HG02981 (cell line): ENCODE results near the gene TERC.

ENCODE experiments used
- ATAC-seq: cut with Tn5 transposase; IDR thresholded peaks from one replicate; pipeline ENCODE4 v1.9.1; 2021; ENCODE audit warnings: mild to moderate bottlenecking, moderate library complexity; ENCODE audit not compliant: unreplicated experiment

The TERC gene

DNA sequence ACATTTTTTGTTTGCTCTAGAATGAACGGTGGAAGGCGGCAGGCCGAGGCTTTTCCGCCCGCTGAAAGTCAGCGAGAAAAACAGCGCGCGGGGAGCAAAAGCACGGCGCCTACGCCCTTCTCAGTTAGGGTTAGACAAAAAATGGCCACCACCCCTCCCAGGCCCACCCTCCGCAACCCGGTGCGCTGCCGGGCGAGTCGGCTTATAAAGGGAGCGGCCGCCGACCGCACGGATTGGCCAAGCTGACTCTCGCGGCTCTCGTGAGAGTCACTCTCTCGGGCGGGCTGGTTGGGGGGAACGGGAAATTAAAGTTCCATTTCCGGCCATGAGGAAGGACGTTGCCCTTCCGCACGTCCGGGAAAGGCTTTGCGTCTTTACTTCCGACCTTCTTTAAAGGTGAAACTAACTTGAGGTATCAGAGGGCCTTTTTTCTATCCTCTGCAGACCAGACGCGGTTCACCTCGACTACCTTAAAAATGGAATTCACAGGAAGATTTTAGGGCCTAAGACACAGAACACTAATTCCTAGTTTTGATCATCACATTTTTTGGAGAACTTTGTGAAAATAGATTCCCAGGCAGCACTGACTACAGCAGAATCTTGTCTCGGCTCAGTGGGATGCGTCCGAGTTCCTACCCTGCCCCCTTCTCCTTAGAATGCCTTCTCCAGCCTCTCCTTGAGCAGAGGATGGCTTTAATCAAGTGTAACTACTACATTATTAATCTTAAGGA, at the start of gene TERC:
TERC (minus strand) TSS at position 179 of the 731 bp plus-strand sequence.
- ATAC-seq, result peak; percentile 77

DNA sequence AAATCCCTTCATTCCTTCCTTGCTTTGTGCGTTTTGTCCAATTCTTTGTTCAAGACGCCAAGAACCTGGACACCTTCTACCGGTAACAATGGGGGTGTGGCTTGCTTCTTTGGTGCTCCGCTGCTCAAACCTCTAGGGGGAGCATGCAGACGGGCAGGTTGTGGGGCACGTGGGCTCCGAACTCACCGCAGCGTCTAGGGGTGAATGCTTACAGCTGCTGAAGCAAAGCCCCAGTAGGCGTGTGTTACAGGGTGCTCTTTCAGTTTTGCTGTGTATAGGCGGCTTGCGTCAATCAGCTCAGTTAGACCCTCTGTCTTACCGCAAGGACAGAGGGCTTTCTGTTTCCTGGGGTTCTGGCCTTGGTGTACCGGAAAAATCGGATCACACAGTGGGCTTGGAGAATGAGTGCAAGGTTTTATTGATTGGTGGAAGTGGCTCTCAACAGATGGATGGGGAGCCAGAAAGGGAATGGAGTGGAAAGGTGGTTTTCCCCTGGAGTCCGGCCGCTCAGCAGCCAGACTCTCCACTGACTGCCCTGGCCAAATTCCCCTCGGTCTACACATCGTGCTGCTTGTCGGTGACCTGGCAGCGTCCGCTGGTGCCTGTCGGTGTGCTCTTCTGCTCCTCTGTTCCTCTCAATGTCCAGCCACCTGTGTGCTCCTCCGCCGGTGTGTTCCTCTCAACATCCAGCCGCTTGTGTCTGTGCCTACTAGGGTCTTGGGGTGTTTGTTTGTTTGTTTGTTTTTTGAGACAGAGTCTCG, 49.1 kb upstream of the TERC start:
- ATAC-seq, result peak; percentile 86

DNA sequence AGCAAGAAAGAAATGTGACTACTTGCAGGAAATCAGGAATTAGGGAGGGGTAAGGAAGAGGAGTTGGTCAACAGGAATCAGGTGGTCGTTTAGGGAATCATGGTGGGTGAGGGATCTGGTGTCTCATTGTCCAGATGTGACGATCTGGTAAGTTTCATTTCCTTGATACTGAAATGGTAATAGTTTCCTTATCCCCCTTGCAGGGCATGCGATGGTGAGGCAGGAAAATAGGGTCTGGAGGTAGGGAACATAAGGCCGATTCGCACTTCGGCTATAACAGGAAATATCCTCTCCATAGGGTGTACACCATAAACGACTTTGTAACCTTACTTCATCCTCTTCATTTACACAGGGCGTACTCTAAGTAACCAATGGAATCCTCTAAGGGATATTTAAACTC, 48.4 kb upstream of the TERC start:
- no peak for ATAC-seq

DNA sequence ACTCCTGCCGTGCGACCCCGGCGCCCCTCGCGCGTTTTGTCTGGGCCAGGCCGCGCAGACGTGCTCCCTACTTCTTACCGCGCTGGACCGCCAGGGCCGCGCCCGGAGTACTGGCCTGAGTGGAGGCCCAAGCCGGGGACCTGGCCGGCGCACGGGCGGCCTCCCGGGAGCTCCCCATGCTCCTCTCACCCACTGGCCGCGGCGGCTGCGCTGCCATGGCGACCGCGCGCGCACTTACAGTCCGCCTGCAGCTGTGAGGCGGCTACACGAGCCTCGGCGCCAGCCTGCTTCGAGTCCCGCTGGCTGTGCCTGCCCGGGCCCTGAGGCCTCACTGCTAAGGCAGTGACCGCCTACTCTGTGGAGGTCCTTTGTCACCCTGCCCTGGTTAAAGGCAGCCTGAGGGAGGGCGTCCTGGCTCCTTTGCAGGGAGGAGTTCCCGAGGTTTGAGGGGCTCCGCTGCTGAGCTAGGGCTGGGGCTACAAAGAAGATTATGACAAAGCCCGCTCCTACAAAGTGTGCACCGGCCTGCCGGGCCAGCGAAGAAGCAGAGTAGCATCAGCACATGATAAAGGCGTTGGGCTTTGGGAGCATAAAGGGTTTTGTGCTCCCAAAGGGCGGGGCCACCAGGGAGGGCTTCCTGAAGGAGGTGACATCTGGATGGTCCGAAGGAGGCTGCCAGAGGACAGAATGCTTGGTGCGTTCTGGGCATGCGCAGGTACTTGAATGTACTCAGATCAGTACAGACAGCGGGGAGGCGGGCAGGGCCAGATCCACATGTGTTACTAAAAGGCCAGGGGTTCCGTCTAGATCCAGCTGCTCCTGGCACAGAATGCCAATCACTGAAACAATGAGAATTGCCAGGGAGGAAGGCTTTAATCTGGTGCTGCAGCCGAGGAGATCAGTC, 47.7 kb upstream of the TERC start, which contains the start of the genes LRRC34 and LRRIQ4:
LRRC34 (minus strand) TSS at position 573 of the 904 bp plus-strand sequence; CDS start at position 217, 356 bp downstream.
LRRIQ4 (plus strand) TSS at position 539 of the 904 bp plus-strand sequence. CDS start 9,052 bp downstream, outside the sequence.
- peak; percentile 56 for ATAC-seq

DNA sequence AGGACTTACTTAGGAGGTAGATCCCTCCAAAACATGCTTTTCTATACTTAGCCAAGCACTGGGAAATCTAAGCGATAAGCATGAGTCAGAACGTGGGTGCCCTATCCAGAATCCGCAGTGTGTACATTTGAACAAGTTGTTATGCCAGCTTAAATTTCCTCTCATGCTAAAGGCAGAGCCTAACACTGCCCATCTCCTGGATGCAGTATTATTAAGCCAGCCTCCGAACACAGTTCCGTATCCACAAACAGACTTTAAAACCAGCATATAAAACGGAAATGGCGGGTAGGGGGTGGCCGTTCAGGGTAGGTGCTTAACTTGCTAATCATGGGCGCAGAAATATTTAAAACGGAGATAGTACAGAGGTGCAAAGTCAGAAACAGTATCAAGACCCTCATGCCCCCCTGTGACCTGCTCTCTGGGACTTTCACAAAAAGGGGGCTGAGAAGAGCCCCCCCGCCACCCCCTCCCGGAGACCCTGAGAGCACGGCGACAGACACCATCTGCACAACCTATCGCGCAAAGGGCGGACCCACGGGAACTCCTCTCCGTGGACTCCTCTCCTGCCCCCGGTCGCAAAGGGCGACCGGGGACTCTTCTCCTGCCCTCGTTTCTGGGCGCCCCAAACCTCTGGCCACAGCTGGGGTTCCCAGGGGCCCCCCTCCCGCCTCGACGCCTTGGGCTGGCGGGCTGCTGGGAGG, 46.9 kb upstream of the TERC start:
- ATAC-seq, result peak; percentile 2

DNA sequence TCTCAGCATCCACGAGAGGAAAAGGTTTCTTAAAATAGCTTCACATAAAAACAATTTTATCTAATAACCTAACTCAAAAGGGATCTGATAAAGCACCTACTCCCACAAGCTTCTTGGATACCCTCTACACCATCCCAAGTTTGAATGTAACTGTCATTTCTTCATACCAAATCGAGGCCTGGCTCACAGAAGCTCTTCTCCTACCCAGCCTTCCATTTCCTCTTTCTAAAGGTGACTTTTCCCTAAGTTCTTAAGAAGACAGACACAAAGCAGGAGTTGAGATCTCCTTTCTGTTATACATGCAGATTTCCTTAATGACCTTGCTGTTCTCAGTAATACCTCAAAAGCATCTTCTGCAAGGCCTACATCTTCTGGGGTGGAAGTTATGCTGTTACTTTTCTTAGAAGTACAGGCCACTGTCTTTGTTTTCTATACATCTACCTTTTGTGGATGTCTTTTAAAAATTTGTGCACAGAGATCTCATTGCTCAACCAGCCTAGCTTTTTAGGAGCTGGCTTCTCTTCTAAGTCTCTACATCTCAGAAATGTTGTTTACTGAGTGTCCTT, 44.5 kb upstream of the TERC start:
- ATAC-seq, result no peak

DNA sequence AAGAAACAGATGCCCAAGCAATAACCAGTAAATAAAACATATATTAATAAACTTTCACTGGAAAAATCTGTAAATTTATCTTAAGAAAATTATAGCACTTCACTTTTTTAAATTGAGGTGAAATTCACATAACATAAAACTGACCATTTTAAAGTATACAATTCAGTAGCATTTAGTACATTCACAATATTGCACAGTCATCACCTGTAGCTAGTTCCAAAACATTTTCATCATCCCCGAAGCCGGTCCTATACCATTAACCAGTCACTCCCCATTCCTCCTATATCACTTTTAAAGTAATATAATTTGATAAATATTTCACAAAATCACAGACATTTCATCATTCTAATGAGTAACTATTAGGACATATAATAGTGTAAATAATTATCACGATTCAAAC, 39.8 kb upstream of the TERC start:
- no peak for ATAC-seq

DNA sequence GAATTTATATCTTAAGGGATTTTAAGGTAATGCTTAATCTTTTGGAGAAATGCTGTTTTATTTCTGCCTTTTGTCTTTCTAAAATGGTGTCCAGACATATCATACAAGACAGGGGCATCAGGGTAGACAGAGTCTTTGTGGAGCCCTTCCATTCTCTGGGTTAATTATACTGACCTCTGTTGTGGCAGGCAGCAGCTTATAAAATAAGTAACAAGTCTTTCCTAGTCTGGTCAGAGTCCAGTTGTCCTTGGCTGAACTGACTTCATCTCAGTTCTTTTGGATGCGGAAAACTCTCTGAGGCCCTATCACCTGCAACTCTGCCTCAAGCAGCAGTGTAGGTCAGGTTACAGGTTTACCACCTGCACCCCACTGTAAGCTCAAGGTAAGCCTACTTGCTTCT, 27.5 kb upstream of the TERC start:
- ATAC-seq, result no peak

DNA sequence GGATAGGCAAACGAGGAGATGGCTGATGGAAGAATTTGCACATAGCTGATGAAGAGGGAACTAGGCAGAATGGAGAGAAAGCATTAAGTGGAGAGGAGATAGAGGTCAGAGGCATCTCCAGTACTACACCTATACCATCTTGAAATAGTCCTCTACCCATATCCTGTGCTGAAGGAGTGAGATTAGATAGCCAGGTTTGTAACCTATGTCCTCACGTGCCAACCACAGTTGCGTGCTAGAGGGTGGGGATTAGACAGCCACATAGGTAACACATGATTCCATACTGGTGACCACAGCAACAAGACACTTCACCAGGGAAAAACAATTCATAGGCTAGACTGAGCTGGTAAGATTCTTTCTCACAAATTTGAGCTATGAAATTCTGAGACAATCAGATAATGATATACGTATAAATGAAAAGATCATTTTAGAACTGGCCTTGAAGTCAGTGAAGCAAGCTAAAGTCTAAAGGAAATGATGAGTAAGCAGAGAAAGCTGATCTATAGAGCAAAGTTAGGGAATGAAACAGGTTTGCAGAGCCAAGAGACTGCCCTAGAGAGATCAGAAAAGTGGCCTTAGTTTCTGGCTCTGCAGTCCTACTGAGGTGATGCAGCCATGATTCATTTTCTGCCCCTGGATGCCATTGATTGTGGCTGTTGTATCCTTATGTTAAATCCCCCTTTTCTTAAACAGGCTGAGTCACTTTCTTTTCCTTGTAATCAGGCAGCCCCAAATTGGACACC, 26.0 kb upstream of the TERC start:
- ATAC-seq, result no peak

DNA sequence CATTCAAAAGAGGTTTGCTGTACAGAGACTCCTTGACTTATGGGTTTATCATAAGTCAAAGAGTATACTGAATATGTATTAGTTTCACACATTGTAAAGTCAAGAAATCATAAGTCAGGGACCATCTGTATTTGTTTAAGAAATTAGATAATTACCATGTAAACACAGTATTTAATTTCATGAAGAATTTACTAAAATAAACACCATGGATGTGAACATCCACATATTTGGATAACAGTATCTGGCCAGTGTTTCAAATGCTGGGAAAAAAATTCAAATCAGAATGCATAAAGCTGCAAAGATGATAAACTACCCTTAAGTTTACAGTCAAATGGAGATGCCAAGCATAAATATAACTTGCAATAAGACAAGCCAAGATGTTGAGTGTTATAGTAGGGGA, 25.4 kb upstream of the TERC start:
- no peak for ATAC-seq

DNA sequence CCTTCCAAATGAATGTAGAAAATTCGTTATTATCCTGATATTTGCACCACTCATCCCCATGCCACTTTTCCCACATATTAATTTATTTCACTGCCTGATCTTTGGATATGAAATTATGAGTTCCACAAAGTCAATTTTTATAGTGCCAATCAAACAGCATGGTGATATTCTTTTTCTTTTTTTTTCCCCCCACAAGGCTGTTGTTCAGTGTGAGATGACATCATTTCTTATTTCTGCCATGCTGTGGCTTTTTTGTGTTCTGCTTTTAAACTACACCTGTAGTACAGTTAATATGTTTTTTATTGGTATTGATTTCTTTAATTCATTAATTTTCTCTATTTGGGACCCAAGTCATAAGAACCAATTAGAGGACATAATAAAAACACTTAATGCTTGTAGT, 22.9 kb upstream of the TERC start:
- ATAC-seq, result no peak

DNA sequence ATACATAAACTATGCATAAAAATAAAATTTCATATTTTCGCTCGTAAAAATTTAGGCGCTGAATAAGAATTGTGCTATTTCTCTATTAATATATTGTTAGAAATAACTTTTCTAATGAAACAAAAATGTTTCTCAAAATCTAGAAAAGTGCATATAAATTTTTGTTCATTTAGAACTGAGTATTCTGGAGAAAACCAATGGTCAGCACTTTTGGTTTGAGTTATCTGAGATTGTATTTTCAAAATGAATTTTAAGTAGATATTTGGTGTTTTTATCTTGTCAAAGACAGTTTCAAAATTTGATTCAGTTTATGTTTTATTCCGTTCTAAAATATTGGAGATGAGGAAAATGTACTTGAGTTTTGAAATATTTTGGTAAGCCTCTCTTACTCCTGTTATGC, 22.3 kb upstream of the TERC start:
- ATAC-seq, result no peak

DNA sequence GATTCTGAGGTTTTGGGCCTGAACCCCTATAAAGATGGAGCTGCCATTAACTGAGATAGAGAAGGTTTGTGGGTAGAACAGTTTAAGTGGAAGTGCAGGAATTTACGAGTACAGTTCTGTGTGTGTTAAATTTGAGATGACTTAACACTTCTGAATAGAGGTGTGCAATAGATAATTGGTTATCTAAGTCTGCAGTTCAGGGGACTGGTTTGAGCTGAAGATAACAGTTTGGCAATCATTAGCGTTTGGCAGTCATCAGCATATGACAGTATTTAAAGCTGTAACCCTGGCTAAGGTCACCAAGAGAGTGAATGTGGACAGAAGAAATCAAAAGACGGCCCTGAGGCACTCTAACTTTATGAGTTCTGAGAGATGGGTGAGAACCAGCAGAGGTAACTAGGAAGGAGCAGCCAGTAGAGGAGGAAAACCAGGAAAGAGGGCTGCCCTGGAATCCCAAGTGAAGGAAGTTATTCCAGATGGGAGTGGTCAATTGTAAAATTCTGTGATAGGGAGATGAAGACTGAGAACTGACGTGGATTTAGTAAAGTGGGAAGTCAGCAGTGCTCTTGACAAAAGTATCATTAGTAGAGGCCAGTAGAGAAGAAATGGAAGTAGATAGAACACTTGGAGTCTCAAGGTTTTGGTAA, 16.5 kb upstream of the TERC start:
- ATAC-seq, result no peak

DNA sequence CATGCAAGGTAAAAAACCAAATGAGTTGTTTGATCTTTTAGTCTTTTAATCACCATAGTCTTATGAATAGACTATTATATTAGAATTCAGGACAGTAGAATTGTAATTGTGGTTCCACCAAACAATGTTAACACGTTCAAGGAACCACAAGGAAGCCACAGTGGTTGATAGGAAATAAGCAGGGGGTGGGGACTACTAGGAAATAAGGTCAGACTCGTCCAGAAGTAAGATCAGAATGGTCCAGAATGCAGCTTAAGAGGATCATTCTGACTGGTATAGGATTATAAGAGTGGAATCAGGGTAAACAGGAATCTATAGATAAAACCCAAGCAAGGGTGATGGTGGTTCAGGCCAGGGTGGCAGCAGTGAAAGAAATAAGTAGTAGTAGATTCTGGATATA, 15.9 kb upstream of the TERC start:
- no peak for ATAC-seq

DNA sequence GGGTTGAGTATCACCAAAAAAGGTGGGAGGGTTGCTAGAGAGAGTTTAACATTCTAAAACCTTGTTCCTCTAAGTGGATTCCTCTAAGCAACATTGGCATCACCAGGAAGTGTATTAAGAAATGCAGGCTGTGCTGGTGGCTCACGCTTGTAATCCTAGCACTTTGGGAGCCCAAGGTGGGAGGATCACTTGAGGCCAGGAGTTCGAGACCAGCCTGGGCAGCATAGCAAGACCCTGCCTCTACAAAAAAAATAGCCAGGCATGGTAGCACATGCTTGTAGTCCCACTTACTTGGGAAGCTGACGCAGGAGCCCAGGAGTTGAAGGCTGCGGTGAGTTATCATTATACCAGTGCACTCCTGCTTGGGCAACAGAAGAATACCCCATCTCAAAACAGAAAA, 13.0 kb upstream of the TERC start:
- no peak for ATAC-seq

DNA sequence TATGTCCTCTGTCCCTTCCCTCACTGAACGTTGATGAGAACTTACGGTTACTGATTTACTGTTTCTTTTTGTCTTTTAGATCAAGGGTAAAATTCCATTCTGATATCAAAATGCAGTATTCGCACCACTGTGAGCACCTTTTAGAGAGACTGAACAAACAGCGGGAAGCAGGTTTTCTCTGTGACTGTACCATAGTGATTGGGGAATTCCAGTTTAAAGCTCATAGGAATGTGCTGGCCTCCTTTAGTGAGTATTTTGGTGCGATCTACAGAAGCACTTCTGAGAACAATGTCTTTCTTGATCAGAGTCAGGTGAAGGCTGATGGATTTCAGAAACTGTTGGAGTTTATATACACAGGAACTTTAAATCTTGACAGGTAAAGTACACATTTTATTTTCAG, 9.3 kb upstream of the TERC start:
- no peak for ATAC-seq

DNA sequence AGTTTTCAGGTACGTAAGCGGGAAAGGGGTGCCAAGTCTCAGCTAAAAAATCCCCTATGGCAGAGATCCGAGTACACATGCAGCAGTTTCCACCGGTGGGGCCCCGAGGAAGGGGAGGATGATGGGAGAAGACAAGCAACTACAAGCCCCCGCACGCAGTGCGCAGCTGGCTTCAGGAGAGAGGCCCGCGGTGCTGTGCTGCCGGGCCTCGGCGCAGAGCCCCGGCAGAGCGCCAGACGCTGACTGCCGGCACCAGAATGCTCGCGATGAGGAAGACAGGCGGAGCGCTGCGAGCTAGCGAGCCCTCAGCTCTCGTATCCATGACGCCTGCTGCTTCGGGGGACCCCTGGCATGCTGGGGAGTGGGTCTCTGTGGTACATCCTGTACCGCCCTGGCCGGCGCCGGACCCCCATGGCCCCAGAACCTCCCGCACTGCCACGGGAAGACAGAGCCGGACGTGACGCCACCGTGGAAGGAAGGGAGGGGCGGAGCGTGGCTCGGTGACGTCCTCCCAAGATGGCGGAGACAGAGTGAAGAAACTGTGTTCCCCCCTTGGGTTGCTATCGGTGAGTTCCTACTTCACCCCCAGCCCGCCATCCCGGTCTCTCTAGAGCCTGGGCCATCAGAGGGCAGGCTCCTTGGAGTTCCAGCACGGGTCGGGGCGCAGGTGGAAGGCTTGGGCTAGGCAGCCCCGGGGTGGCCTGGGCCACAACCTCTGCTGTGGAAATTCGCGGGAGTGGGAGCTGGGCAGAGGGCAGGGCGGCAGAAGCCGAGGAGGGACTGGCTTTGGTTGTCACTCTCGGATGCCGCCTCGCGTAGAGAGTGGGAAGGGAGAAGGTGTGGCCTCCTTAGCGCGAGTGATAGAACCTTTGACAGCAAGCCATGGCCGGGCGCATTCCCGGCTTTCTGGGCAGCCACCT, 8.3 kb upstream of the TERC start, which contains the start of gene MYNN:
MYNN (plus strand) TSS at position 500 of the 920 bp plus-strand sequence. CDS start 900 bp downstream, outside the sequence.
- ATAC-seq, result peak; percentile 82
